NOMO-1 treated with DMSO at 0.1 percent for 48 hours (cell line): ENCODE data around the gene CHMP3.
"Not testable (repeated sequence)": the region's sequence is repeated elsewhere in the genome, so short reads cannot be mapped to it uniquely, and the experiment has no call there.

Experiments used
- DNase-seq: peaks from one replicate; lab custom pipeline; 2025; ENCODE audit not compliant: unreplicated experiment; lab: John Stamatoyannopoulos, UW

CHMP3 gene

GRCh38 chr2:86512892-86513291 is 50.4 kb downstream of the CHMP3 start:
- DNase-seq = no peak

- no peak for DNase-seq
These were observed 51.2 kb downstream of the CHMP3 start for GRCh38 chr2:86512034-86512433.

GRCh38 chr2:86510436-86510933 is 52.8 kb downstream of the CHMP3 start:
- DNase-seq = no peak

GRCh38 chr2:86507600-86507999 is 55.6 kb downstream of the CHMP3 start:
- DNase-seq = no peak

- DNase-seq = no peak
These were observed 62.7 kb downstream of the CHMP3 start for GRCh38 chr2:86500325-86501083.

- DNase-seq = no peak
These were observed 63.9 kb downstream of the CHMP3 start for GRCh38 chr2:86499326-86499725.

GRCh38 chr2:86498468-86499260 is 64.6 kb downstream of the CHMP3 start:
- DNase-seq = no peak

- not testable (repeated sequence) for DNase-seq
These were observed 66.9 kb downstream of the CHMP3 start for GRCh38 chr2:86496391-86496790.

- no peak for DNase-seq
These were observed 71.2 kb downstream of the CHMP3 start for GRCh38 chr2:86492048-86492453.

GRCh38 chr2:86491088-86491487 is 72.2 kb downstream of the CHMP3 start:
- no peak for DNase-seq

- DNase-seq = no peak
These were observed 73.0 kb downstream of the CHMP3 start for GRCh38 chr2:86490245-86490644.

- no peak for DNase-seq
These were observed 73.7 kb downstream of the CHMP3 start for GRCh38 chr2:86489542-86489941.

- no peak for DNase-seq
These were observed 74.5 kb downstream of the CHMP3 start for GRCh38 chr2:86488561-86489250.

GRCh38 chr2:86487062-86487461 is 76.2 kb downstream of the CHMP3 start:
- DNase-seq = no peak

- no peak for DNase-seq
These were observed 77.4 kb downstream of the CHMP3 start for GRCh38 chr2:86485802-86486201.

GRCh38 chr2:86485103-86485502 is 78.1 kb downstream of the CHMP3 start:
- DNase-seq = no peak

GRCh38 chr2:86484385-86484784 is 78.9 kb downstream of the CHMP3 start:
- no peak for DNase-seq

GRCh38 chr2:86482034-86482433 is 81.2 kb downstream of the CHMP3 start:
- no peak for DNase-seq

- no peak for DNase-seq
These were observed 83.1 kb downstream of the CHMP3 start for GRCh38 chr2:86480105-86480504.

- no peak for DNase-seq
These were observed 85.9 kb downstream of the CHMP3 start for GRCh38 chr2:86477349-86477748.

GRCh38 chr2:86476918-86477317 is 86.3 kb downstream of the CHMP3 start:
- DNase-seq = no peak

GRCh38 chr2:86476092-86476491 is 87.2 kb downstream of the CHMP3 start:
- no peak for DNase-seq
